Neural progenitor cell (in vitro differentiated cells): Measurements from ENCODE around the gene OMA1. TPM values are rescaled to one million over a fixed set of nuclear protein-coding genes. Genes with fewer than 3 reads are reported as not detected.

Experiments used
- DNase-seq: peaks from one replicate; pipeline ENCODE4 v3.0.0-alpha.2; 2016; ENCODE audit warnings: low spot score
- H2AFZ ChIP-seq: fragments of 200-600 bp; sonication (generic); replicated peaks from 2 replicates; pipeline ENCODE4 v1.6.1; 2016; ENCODE audit warnings: antibody characterized with exemption
- H3F3A ChIP-seq: fragments of 200-600 bp; sonication (generic); 2 replicates; pipeline ENCODE4 v1.6.1; 2016; ENCODE audit warnings: antibody characterized with exemption, low read depth
- H3K27ac ChIP-seq: fragments of 200-600 bp; sonication (generic); 2 replicates; pipeline ENCODE4 v1.5.1; 2016; ENCODE audit warnings: mild to moderate bottlenecking
- H3K27me3 ChIP-seq: fragments of 200-600 bp; sonication (generic); 2 replicates; pipeline ENCODE4 v1.6.1; 2016; ENCODE audit warnings: mild to moderate bottlenecking, moderate library complexity
- H3K36me3 ChIP-seq: fragments of 200-600 bp; sonication (generic); 2 replicates; pipeline ENCODE4 v1.5.1; 2016
- H3K4me1 ChIP-seq: fragments of 200-600 bp; sonication (generic); 2 replicates; pipeline ENCODE4 v1.6.1; 2016; ENCODE audit warnings: mixed run types
- H3K4me2 ChIP-seq: fragments of 200-600 bp; sonication (generic); 2 replicates; pipeline ENCODE4 v1.6.1; 2016
- H3K4me3 ChIP-seq: fragments of 200-600 bp; sonication (generic); 2 replicates; pipeline ENCODE4 v1.5.1; 2016
- H3K79me2 ChIP-seq: fragments of 200-600 bp; sonication (generic); 2 replicates; pipeline ENCODE4 v1.6.1; 2016; ENCODE audit warnings: low read depth
- H3K9ac ChIP-seq: fragments of 200-600 bp; sonication (generic); 2 replicates; pipeline ENCODE4 v1.6.1; 2016
- H3K9me3 ChIP-seq: fragments of 200-600 bp; sonication (generic); 2 replicates; pipeline ENCODE4 v1.5.1; 2016; ENCODE audit warnings: low read depth
- H4K20me1 ChIP-seq: fragments of 200-600 bp; sonication (generic); 2 replicates; pipeline ENCODE4 v1.6.1; 2016; ENCODE audit warnings: low read depth
- H3K27ac Mint-ChIP-seq: 3 replicates; pipeline ENCODE4 v1.8.0; 2021; ENCODE audit warnings: mixed read lengths
- H3K27me3 Mint-ChIP-seq: 2 replicates; pipeline ENCODE4 v1.8.0; 2022; ENCODE audit warnings: low read depth, mild to moderate bottlenecking, inconsistent platforms, moderate library complexity, mixed read lengths; ENCODE audit not compliant: insufficient read depth
- H3K36me3 Mint-ChIP-seq: 3 replicates; pipeline ENCODE4 v1.8.0; 2021; ENCODE audit warnings: mixed read lengths
- H3K4me1 Mint-ChIP-seq: 3 replicates; pipeline ENCODE4 v1.8.0; 2021; ENCODE audit warnings: mixed read lengths
- H3K4me3 Mint-ChIP-seq: 3 replicates; pipeline ENCODE4 v1.8.0; 2021; ENCODE audit warnings: mild to moderate bottlenecking, moderate library complexity, mixed read lengths
- H3K9me3 Mint-ChIP-seq: 3 replicates; pipeline ENCODE4 v1.8.0; 2020; ENCODE audit warnings: mixed read lengths
- EZH2 ChIP-seq: fragments of 200-600 bp; sonication (generic); IDR thresholded peaks from 2 replicates; pipeline ENCODE4 v1.6.1; 2017; ENCODE audit warnings: antibody characterized with exemption, mild to moderate bottlenecking, moderate library complexity
- EZH2phosphoT487 ChIP-seq: fragments of 200-600 bp; sonication (generic); IDR thresholded peaks from 2 replicates; pipeline ENCODE4 v1.6.1; 2017; ENCODE audit warnings: antibody characterized with exemption
- total RNA-seq: library from RNA; depleted of rRNA; stranded (reverse); fragments of >200 nt; gene quantifications from 2 replicates; pipeline ENCODE4 v1.2.3, GENCODE V29; 2015; ENCODE audit warnings: low replicate concordance
- TF ChIP-seq, protein P1 (sequence below): fragments of 200-600 bp; sonication (generic); IDR thresholded peaks from 2 replicates; pipeline ENCODE4 v1.5.1; 2017; ENCODE audit warnings: antibody characterized with exemption, mild to moderate bottlenecking

Gene OMA1
- total RNA-seq, 1 donor from 2014 or later = 19.8 TPM

DNA sequence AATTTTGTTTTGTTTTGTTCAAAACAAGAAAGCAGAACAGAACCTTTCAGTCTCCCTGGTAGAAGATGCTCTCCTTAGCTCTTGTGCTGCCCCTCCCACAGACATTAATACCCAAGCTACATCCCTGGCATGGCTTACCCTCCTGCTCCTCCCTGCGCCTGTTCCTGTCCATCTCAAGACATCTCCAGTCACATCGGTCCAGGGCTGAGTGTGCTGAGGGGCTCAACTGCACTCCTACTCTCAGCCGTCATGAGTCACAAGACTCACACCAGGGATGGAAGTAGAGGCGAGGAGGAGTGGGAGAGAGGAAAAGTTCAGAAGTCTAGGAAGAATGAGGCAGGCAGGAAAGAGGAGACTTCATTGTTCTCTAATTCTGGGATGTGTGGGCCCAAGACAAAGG, 39.7 kb upstream of the OMA1 start:
- Histone ChIP-seq H3K4me1 (no peaks in the 10 kb centered on the region), H3K27ac (no peak overlapping the region), H3K4me2 (no peak overlapping the region), H3F3A (no peaks in the 10 kb centered on the region), H3K9ac (no peak overlapping the region), H3K36me3 (no peaks in the 10 kb centered on the region), H3K79me2 (no peaks in the 10 kb centered on the region), H2AFZ (peak overlapping the region; percentile 18), H3K9me3 (no peaks in the 10 kb centered on the region), H4K20me1 (no peaks in the 10 kb centered on the region), H3K4me3 (no peak overlapping the region), H3K27me3 (no peaks in the 10 kb centered on the region)
- no peak for DNase-seq
- H3K4me3 Mint-ChIP-seq = no peak overlapping the region
- TF ChIP-seq EZH2phosphoT487 = no peak
- H3K27ac Mint-ChIP-seq = no peak overlapping the region
- H3K36me3 Mint-ChIP-seq = no peaks in the 10 kb centered on the region
- no peaks in the 10 kb centered on the region for H3K4me1 Mint-ChIP-seq
- peaks cover 4% of the 10 kb centered on the region for H3K9me3 Mint-ChIP-seq
- H3K27me3 Mint-ChIP-seq = peaks cover 3% of the 10 kb centered on the region

DNA sequence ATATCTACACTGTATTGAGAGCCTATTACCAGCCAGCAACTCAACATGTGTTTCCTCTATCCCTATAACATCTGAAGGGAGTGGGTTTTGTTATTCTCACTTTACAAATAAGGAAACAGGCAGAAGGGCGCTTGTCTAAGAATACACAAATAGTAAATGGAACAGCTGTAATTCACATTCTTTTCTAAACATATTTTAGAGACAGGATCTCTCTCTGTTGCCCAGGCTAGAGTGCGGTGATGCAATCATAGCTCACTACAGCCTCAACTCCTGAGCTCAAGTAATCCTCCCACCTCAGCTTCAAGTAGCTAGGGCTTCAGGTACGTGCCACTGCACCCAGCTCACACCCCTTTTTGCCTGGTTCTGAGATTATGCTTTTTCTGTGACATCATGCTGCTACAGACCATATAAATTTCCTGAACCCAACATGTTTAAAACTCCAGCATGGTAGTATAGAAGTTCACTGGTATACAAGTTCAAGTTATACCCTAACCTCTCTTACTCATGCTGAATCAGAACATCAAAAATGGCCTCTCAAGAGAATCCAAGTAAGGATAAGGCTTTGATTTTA, 39.1 kb upstream of the OMA1 start:
- no peaks in the 10 kb centered on the region for H3F3A ChIP-seq
- no peak overlapping the region for H3K9ac ChIP-seq
- H3K9me3 Mint-ChIP-seq = peaks cover 4% of the 10 kb centered on the region
- H3K4me3 ChIP-seq = no peak overlapping the region
- peaks cover 5% of the 10 kb centered on the region for H3K27me3 Mint-ChIP-seq
- no peaks in the 10 kb centered on the region for H3K79me2 ChIP-seq
- no peaks in the 10 kb centered on the region for H3K36me3 ChIP-seq
- H3K27me3 ChIP-seq = no peaks in the 10 kb centered on the region
- H4K20me1 ChIP-seq = no peaks in the 10 kb centered on the region
- no peak overlapping the region for H3K4me2 ChIP-seq
- peak overlapping the region; percentile 54 for H3K4me3 Mint-ChIP-seq
- no peak for DNase-seq
- H3K9me3 ChIP-seq = no peaks in the 10 kb centered on the region
- no peaks in the 10 kb centered on the region for H3K4me1 Mint-ChIP-seq
- H2AFZ ChIP-seq = no peak overlapping the region
- H3K4me1 ChIP-seq = no peaks in the 10 kb centered on the region
- H3K27ac Mint-ChIP-seq = no peak overlapping the region
- no peak for TF ChIP-seq EZH2
- TF ChIP-seq, protein P1, sequence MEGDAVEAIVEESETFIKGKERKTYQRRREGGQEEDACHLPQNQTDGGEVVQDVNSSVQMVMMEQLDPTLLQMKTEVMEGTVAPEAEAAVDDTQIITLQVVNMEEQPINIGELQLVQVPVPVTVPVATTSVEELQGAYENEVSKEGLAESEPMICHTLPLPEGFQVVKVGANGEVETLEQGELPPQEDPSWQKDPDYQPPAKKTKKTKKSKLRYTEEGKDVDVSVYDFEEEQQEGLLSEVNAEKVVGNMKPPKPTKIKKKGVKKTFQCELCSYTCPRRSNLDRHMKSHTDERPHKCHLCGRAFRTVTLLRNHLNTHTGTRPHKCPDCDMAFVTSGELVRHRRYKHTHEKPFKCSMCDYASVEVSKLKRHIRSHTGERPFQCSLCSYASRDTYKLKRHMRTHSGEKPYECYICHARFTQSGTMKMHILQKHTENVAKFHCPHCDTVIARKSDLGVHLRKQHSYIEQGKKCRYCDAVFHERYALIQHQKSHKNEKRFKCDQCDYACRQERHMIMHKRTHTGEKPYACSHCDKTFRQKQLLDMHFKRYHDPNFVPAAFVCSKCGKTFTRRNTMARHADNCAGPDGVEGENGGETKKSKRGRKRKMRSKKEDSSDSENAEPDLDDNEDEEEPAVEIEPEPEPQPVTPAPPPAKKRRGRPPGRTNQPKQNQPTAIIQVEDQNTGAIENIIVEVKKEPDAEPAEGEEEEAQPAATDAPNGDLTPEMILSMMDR = no peak
- no peak for TF ChIP-seq EZH2phosphoT487
- H3K27ac ChIP-seq = no peak overlapping the region
- no peaks in the 10 kb centered on the region for H3K36me3 Mint-ChIP-seq

DNA sequence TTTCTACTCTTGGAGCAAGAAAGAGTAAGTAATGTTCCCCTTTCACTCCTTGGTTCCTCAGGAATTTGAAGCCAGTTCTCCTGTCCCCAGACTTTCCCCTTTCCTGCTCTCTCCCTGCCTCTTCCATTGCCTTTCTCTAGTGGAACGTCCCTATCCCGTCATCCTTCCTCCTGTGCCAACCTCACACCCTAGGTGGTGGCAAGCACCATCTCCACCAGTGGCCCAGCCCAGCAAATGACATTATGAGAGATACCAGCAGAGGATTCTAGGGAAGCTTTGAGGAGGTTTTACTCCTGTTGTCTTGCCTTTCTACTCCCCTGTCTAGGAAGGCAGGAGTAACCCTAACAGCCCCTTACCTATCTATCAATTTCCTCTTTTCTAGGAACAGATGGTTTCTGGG, 38.6 kb upstream of the OMA1 start:
- H3K9me3 ChIP-seq = no peaks in the 10 kb centered on the region
- Mint-ChIP-seq H3K36me3 (no peaks in the 10 kb centered on the region), H3K4me3 (peak overlapping the region; percentile 54), H3K27me3 (peaks cover 5% of the 10 kb centered on the region), H3K4me1 (no peaks in the 10 kb centered on the region), H3K9me3 (peaks cover 4% of the 10 kb centered on the region), H3K27ac (no peak overlapping the region)
- H3K79me2 ChIP-seq = no peaks in the 10 kb centered on the region
- no peaks in the 10 kb centered on the region for H3K36me3 ChIP-seq
- no peak overlapping the region for H3K4me3 ChIP-seq
- H3K27ac ChIP-seq = no peak overlapping the region
- no peaks in the 10 kb centered on the region for H4K20me1 ChIP-seq
- no peak overlapping the region for H3K4me2 ChIP-seq
- TF ChIP-seq EZH2phosphoT487 (no peak), EZH2 (no peak)
- TF ChIP-seq, protein P1 = no peak
- H2AFZ ChIP-seq = no peak overlapping the region
- no peaks in the 10 kb centered on the region for H3K27me3 ChIP-seq
- H3K4me1 ChIP-seq = no peaks in the 10 kb centered on the region
- no peaks in the 10 kb centered on the region for H3F3A ChIP-seq
- no peak overlapping the region for H3K9ac ChIP-seq
- DNase-seq = no peak

DNA sequence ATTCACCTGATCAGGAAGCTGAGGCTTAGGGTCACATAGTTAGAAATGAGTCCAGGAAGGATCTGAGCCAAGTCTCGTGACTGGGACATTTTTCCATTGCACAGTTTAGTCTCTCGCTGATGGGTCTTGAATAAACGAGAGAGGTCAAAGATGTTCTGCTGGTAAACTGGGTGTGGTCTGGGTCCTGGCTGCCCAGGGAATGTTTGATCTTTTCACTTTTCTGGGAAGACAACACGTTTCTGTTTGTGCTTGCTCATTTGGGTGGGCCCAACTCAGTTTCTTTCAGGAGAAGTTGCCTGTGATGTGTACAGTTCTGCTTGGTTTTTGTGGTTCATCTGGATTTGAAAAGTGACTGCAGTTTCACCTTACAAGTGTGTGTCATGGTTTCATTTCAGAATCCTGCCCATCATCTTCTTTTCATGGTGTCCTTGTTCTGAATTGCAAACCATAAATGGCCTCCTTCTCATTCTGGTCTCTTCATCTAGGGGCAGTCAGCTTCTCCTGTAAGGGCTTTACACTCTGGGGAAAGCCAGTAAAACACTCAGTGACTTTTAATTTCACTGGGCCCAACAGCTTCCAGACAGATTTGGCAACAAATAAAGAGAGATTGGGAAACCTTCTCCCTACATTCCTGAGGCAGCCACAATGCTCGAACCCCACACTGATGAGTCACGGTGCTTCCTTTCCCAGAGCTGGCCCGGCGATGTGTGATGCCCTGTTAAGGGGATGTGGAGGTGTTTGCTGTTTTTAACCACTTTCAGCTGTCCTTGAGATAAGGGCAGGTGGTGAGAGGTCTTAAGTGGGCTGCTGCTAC, 37.8 kb upstream of the OMA1 start:
- Mint-ChIP-seq H3K4me1 (no peaks in the 10 kb centered on the region), H3K27ac (no peak overlapping the region), H3K27me3 (peaks cover 5% of the 10 kb centered on the region), H3K36me3 (no peaks in the 10 kb centered on the region), H3K4me3 (no peak overlapping the region), H3K9me3 (peaks cover 5% of the 10 kb centered on the region)
- Histone ChIP-seq H3K79me2 (no peaks in the 10 kb centered on the region), H3K4me2 (no peak overlapping the region), H3K4me3 (no peak overlapping the region), H3K27me3 (peaks cover 4% of the 10 kb centered on the region), H3K27ac (no peak overlapping the region), H2AFZ (no peak overlapping the region), H3K4me1 (no peaks in the 10 kb centered on the region), H3K9ac (no peak overlapping the region), H3K9me3 (no peaks in the 10 kb centered on the region), H4K20me1 (no peaks in the 10 kb centered on the region), H3K36me3 (no peaks in the 10 kb centered on the region), H3F3A (no peaks in the 10 kb centered on the region)
- TF ChIP-seq EZH2phosphoT487 (no peak), EZH2 (no peak)
- TF ChIP-seq, protein P1 = no peak
- DNase-seq = no peak
